HepG2 (cell line): Measurements from ENCODE around the gene MIR17HG. TPM values are rescaled to one million over a fixed set of nuclear protein-coding genes. Genes with fewer than 3 reads are reported as not detected.

ENCODE experiments used
- ELF3 ChIP-seq: IDR thresholded peaks from 2 replicates; pipeline ENCODE4 v1.6.1; 2016; ENCODE audit warnings: missing genetic modification reagents, missing compliant biosample characterization
- FOSL2 ChIP-seq: sonication (generic); formaldehyde crosslinking; IDR thresholded peaks from 2 replicates; pipeline ENCODE4 v1.4.0; 2020; ENCODE audit warnings: missing genetic modification reagents
- IRF2 ChIP-seq: IDR thresholded peaks from 2 replicates; pipeline ENCODE4 v1.6.1; 2018; ENCODE audit warnings: missing genetic modification reagents, missing compliant biosample characterization
- MAFK ChIP-seq, 2 experiments: IDR thresholded peaks in 1 of 2; conservative IDR thresholded peaks in 1 of 2; 2 replicates each; pipeline ENCODE4 v1.6.1; 2011; ENCODE audit warnings: improper control_type of control experiment in 2 of 2, low read length in 2 of 2
- NFE2L2 ChIP-seq: fragments of 150-350 bp; IDR thresholded peaks from 2 replicates; pipeline ENCODE4 v1.6.1; 2014; ENCODE audit warnings: low read length
- NFIB ChIP-seq: sonication (generic); formaldehyde crosslinking; IDR thresholded peaks from 2 replicates; pipeline ENCODE4 v1.9.0; 2021; ENCODE audit warnings: missing genetic modification reagents, mild to moderate bottlenecking, borderline replicate concordance
- RFX3 ChIP-seq: IDR thresholded peaks from 2 replicates; pipeline ENCODE4 v1.6.1; 2016; ENCODE audit warnings: missing biosample characterization, missing genetic modification reagents
- SNAI1 ChIP-seq: sonication (generic); formaldehyde crosslinking; IDR thresholded peaks from 2 replicates; pipeline ENCODE4 v1.5.0; 2020; ENCODE audit warnings: mild to moderate bottlenecking, missing genetic modification reagents, borderline replicate concordance
- ZBTB3 ChIP-seq: sonication (generic); formaldehyde crosslinking; IDR thresholded peaks from 2 replicates; pipeline ENCODE4 v1.4.0; 2020; ENCODE audit warnings: low read depth, mild to moderate bottlenecking, moderate library complexity, missing genetic modification reagents, borderline replicate concordance
- ZNF512 ChIP-seq: sonication (generic); formaldehyde crosslinking; IDR thresholded peaks from 2 replicates; pipeline ENCODE4 v1.4.0; 2020; ENCODE audit warnings: mild to moderate bottlenecking, missing genetic modification reagents
- ZNF543 ChIP-seq: sonication (generic); formaldehyde crosslinking; IDR thresholded peaks from 2 replicates; pipeline ENCODE4 v1.4.0; 2020; ENCODE audit warnings: mild to moderate bottlenecking, missing genetic modification reagents
- ZNF652 ChIP-seq: IDR thresholded peaks from 2 replicates; pipeline ENCODE4 v1.6.1; 2016; ENCODE audit warnings: low read depth, borderline replicate concordance
- ZNF784 ChIP-seq: sonication (generic); formaldehyde crosslinking; IDR thresholded peaks from 2 replicates; pipeline ENCODE4 v1.5.1; 2020; ENCODE audit warnings: missing genetic modification reagents, mild to moderate bottlenecking, borderline replicate concordance
- ZNF850 ChIP-seq: sonication (generic); formaldehyde crosslinking; conservative IDR thresholded peaks from 2 replicates; pipeline ENCODE4 v1.9.0; 2021; ENCODE audit warnings: mild to moderate bottlenecking, missing genetic modification reagents
- ZSCAN31 ChIP-seq: sonication (generic); formaldehyde crosslinking; IDR thresholded peaks from 2 replicates; pipeline ENCODE4 v1.5.0; 2020; ENCODE audit warnings: low read depth, mild to moderate bottlenecking, missing genetic modification reagents
- polyA plus RNA-seq, 8 experiments: library from polyadenylated mRNA; depleted of rRNA in 3 of 8; stranded (reverse) in 7 of 8; unstranded in 1 of 8; fragments of >200 nt; fragmentation: Illumina TruSeq in 4 of 8; extraction: Trizol in 4 of 8; gene quantifications; 2 replicates each; pipeline versions ENCODE4 v1.2.1 to v1.2.3, GENCODE V29; 2011 to 2016; ENCODE audit warnings: low read depth in 4 of 8, missing spikeins in 1 of 8, mixed read lengths in 1 of 8; ENCODE audit not compliant: insufficient read depth in 1 of 8
- total RNA-seq, 5 experiments: library from RNA; depleted of rRNA; stranded (reverse); fragments of >200 nt; fragmentation: Illumina TruSeq; extraction: Trizol; gene quantifications; 2 replicates each; pipeline ENCODE4 v1.2.3, GENCODE V29; 2016; ENCODE audit warnings: low read depth in 1 of 5
- TF ChIP-seq, protein P1 (sequence below): sonication (generic); IDR thresholded peaks from 2 replicates; pipeline ENCODE4 v1.6.1; 2016; ENCODE audit warnings: low read depth, borderline replicate concordance
- TF ChIP-seq, protein P2 (sequence below): sonication (generic); formaldehyde crosslinking; IDR thresholded peaks from 2 replicates; pipeline ENCODE4 v1.4.0; 2020; ENCODE audit warnings: missing genetic modification reagents
- TF ChIP-seq, protein P3 (sequence below): sonication (generic); formaldehyde crosslinking; IDR thresholded peaks from 2 replicates; pipeline ENCODE4 v1.4.0; 2020; ENCODE audit warnings: missing genetic modification reagents, mild to moderate bottlenecking, borderline replicate concordance

Gene MIR17HG
- total and polyA plus RNA-seq, 2 of the 13 experiments (the other 11 are each of a cell fraction or from before 2014, with no cell fraction given) = 2.5 to 12.3 TPM

DNA sequence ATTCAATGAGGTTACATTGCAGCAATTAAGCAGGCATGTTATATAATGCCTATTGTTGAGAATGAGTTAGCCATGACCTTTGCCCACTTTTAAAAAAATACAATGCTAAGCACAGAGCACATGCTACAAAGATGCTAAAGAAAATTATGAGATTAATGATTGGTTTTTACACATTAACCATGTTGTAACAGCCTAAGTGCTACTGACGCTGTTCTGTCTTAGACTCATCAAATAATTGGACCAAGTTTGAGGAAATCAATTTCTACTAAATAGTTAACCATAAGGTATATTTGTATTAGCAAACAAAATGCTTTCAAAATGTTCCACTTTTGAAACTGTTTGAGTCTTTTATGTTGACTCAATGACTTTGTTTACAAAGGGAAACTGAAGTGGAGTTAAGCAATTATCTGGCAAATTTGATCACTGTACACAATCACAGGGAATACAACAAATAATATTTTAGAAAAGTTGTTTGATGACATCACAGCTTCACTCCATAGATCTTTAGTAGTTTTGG lies 14.3 kb downstream of the MIR17HG start (continued):
- no peak for TF ChIP-seq ZNF784 (CRISPR knock-in tag)
- no peak for TF ChIP-seq NFE2L2
- TF ChIP-seq ZNF850 (CRISPR knock-in tag) = no peak
- no peak for TF ChIP-seq SNAI1
- TF ChIP-seq, protein P1, sequence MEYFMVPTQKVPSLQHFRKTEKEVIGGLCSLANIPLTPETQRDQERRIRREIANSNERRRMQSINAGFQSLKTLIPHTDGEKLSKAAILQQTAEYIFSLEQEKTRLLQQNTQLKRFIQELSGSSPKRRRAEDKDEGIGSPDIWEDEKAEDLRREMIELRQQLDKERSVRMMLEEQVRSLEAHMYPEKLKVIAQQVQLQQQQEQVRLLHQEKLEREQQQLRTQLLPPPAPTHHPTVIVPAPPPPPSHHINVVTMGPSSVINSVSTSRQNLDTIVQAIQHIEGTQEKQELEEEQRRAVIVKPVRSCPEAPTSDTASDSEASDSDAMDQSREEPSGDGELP = 0 out of 2 replicates have a peak, but pooled peaks have one; percentile 15
- no peak for TF ChIP-seq NFIB (CRISPR knock-in tag)
- TF ChIP-seq, protein P2, sequence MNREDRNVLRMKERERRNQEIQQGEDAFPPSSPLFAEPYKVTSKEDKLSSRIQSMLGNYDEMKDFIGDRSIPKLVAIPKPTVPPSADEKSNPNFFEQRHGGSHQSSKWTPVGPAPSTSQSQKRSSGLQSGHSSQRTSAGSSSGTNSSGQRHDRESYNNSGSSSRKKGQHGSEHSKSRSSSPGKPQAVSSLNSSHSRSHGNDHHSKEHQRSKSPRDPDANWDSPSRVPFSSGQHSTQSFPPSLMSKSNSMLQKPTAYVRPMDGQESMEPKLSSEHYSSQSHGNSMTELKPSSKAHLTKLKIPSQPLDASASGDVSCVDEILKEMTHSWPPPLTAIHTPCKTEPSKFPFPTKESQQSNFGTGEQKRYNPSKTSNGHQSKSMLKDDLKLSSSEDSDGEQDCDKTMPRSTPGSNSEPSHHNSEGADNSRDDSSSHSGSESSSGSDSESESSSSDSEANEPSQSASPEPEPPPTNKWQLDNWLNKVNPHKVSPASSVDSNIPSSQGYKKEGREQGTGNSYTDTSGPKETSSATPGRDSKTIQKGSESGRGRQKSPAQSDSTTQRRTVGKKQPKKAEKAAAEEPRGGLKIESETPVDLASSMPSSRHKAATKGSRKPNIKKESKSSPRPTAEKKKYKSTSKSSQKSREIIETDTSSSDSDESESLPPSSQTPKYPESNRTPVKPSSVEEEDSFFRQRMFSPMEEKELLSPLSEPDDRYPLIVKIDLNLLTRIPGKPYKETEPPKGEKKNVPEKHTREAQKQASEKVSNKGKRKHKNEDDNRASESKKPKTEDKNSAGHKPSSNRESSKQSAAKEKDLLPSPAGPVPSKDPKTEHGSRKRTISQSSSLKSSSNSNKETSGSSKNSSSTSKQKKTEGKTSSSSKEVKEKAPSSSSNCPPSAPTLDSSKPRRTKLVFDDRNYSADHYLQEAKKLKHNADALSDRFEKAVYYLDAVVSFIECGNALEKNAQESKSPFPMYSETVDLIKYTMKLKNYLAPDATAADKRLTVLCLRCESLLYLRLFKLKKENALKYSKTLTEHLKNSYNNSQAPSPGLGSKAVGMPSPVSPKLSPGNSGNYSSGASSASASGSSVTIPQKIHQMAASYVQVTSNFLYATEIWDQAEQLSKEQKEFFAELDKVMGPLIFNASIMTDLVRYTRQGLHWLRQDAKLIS = no peak
- TF ChIP-seq MAFK (conservative IDR thresholded peaks at IDR 0.05 in 1 of 2, IDR thresholded peaks at IDR 0.05 in 1 of 2; ENCODE audit: low read length in 2 of 2) = 0 out of 4 replicates have a peak, but pooled peaks of 1 of the 2 experiments have one; percentile 0
- no peak for TF ChIP-seq RFX3
- 0 out of 2 replicates have a peak, but pooled peaks have one; percentile 32 for TF ChIP-seq ZBTB3 (CRISPR knock-in tag)
- TF ChIP-seq IRF2 (CRISPR knock-in tag) = peak; percentile 38; the same call in 1 of the 2 replicates
- no peak for TF ChIP-seq ZNF512 (CRISPR knock-in tag)
- no peak for TF ChIP-seq FOSL2 (CRISPR knock-in tag)
- TF ChIP-seq, protein P3, sequence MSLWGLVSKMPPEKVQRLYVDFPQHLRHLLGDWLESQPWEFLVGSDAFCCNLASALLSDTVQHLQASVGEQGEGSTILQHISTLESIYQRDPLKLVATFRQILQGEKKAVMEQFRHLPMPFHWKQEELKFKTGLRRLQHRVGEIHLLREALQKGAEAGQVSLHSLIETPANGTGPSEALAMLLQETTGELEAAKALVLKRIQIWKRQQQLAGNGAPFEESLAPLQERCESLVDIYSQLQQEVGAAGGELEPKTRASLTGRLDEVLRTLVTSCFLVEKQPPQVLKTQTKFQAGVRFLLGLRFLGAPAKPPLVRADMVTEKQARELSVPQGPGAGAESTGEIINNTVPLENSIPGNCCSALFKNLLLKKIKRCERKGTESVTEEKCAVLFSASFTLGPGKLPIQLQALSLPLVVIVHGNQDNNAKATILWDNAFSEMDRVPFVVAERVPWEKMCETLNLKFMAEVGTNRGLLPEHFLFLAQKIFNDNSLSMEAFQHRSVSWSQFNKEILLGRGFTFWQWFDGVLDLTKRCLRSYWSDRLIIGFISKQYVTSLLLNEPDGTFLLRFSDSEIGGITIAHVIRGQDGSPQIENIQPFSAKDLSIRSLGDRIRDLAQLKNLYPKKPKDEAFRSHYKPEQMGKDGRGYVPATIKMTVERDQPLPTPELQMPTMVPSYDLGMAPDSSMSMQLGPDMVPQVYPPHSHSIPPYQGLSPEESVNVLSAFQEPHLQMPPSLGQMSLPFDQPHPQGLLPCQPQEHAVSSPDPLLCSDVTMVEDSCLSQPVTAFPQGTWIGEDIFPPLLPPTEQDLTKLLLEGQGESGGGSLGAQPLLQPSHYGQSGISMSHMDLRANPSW (CRISPR knock-in tag) = no peak
- TF ChIP-seq ZSCAN31 = no peak
- TF ChIP-seq ELF3 (CRISPR knock-in tag) = peak; percentile 57
- no peak for TF ChIP-seq ZNF543 (CRISPR knock-in tag)
- TF ChIP-seq ZNF652 (CRISPR knock-in tag) = peak; percentile 85
